ENCODE measurements around the gene PRKCE. TPM values are rescaled to one million over a fixed set of nuclear protein-coding genes. Genes with fewer than 3 reads are reported as not detected.

The PRKCE gene
- total RNA-seq, 1 donor = 12.5 TPM

DNA sequence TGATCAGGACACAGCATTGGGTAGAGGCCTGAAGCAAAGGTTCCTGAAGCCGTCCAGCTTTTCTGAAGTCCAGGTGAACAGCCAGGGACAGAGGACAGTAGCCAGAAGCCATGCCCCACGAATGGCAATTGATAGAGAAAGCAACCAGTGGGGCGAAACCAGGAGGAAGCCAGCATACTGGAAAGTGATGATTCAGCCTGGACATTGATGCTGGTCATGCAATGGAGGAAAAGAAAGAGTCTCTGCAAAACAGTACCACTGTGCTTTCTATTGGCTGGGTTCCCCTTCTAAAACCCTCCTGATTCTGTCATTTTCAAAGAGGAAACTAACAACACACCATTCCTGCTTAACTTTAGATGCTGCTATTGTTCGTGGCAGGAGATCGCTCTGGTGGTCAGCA is 424.4 kb downstream of the PRKCE start:
- TF ChIP-seq, protein P1, sequence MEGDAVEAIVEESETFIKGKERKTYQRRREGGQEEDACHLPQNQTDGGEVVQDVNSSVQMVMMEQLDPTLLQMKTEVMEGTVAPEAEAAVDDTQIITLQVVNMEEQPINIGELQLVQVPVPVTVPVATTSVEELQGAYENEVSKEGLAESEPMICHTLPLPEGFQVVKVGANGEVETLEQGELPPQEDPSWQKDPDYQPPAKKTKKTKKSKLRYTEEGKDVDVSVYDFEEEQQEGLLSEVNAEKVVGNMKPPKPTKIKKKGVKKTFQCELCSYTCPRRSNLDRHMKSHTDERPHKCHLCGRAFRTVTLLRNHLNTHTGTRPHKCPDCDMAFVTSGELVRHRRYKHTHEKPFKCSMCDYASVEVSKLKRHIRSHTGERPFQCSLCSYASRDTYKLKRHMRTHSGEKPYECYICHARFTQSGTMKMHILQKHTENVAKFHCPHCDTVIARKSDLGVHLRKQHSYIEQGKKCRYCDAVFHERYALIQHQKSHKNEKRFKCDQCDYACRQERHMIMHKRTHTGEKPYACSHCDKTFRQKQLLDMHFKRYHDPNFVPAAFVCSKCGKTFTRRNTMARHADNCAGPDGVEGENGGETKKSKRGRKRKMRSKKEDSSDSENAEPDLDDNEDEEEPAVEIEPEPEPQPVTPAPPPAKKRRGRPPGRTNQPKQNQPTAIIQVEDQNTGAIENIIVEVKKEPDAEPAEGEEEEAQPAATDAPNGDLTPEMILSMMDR (IDR thresholded peaks at IDR 0.05; ENCODE audit: insufficient read depth, low read length) = no peak
- no peak for DNase-seq (ENCODE audit: low read depth)
- H3K4me3 ChIP-seq (ENCODE audit: low read depth, low read length) = no peak overlapping the region

DNA sequence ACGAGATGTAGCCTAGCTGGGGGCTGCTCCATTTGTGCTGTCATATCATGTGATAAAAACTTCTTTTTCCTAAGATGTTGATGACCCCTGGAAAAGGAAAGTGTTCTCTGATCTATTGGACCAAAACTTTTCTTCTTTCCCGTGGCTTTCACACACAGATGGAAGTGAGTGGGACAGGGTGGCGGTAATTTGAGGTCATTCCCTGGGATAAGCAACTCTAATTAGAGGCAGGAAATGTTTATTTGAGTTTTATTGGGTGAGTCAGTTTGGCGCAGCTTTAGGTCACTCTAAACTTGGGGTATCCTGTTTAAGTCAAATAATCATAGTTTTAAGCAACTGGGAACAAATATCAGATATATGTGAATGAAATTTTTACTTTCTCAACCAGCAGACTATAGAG is 424.8 kb downstream of the PRKCE start:
- no peak for DNase-seq (ENCODE audit: low read depth)
- TF ChIP-seq, protein P1 (IDR thresholded peaks at IDR 0.05; ENCODE audit: insufficient read depth, low read length) = no peak
- no peak overlapping the region for H3K4me3 ChIP-seq (ENCODE audit: low read depth, low read length)

DNA sequence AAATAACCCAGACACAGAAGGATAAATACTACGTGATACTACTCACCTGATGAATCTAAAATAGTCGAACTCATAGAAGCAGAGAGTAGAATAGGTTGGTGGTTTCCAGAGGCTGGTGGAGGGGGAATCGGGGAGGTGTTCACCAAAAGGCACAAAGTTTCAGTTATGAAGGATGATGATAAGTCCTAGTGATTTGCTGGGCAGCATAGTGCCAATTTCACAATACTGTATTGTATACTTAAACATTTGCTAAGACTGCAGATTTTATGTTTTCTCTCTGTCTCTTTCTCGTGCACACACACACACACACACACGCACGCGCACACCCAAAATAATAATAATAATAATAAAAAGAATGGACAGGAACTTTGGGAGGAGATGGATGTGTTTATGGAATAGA is 425.4 kb downstream of the PRKCE start:
- H3K4me3 ChIP-seq (ENCODE audit: low read depth, low read length) = no peak overlapping the region
- DNase-seq (ENCODE audit: low read depth) = no peak
- TF ChIP-seq, protein P1 (IDR thresholded peaks at IDR 0.05; ENCODE audit: insufficient read depth, low read length) = no peak

DNA sequence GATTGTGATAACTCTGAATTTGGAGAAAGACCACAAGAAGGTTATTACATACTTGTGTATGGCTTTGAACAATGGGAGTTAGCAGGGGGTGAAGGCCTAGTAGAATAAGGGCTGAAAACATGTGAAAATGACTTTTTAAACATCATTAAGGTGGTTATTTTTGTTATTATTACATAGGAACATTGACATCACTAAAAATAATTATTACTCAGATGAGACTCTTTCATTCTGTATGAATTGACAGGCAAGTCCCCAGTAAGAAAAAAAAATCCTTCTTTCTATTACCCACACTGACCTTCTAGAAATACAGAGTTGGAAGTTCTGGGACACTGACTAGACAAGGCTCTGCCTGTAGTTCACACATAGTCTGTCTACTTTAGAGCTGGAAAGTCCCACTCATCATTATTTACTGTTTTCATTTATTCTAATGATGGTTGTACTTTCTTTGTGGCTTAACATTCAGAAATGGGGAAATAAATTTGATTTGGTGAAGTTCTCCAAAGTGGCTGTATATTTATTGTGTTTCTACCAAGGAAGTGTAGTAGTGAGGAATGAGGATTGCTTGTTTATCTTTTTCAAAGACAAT is 426.1 kb downstream of the PRKCE start:
- H3K4me3 ChIP-seq (ENCODE audit: low read depth, low read length) = no peak overlapping the region
- DNase-seq (ENCODE audit: low read depth) = no peak
- TF ChIP-seq, protein P1 (IDR thresholded peaks at IDR 0.05; ENCODE audit: insufficient read depth, low read length) = no peak

DNA sequence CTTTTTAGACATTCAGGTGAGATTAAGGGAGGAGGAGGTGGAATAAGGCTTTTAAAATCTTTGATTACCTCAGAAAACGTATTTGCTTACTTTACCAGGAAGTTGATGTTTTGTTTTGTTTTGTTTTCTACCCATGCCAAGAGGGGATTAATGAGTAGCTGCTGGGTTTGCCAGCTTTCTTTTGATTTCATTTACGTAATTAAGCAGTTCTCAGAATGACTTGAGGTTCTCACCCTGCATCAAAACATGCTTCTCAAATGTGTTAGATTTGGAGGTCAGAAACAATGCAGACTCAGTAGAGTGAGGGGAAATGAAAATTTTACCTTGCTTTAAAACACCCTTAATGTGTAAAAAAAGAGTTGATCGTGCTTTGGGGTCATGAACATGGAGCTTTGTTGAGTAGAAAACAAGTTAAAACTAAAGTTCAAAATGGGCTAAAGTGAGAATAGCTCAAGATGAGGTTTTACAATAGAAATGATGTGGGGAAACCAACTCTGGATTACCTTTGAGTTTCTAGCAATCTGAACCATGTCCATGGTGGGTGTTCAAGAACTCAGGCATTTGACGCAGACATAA is 428.6 kb downstream of the PRKCE start:
- DNase-seq (ENCODE audit: low read depth) = no peak
- H3K4me3 ChIP-seq (ENCODE audit: low read depth, low read length) = no peak overlapping the region
- TF ChIP-seq, protein P1 (IDR thresholded peaks at IDR 0.05; ENCODE audit: insufficient read depth, low read length) = no peak

DNA sequence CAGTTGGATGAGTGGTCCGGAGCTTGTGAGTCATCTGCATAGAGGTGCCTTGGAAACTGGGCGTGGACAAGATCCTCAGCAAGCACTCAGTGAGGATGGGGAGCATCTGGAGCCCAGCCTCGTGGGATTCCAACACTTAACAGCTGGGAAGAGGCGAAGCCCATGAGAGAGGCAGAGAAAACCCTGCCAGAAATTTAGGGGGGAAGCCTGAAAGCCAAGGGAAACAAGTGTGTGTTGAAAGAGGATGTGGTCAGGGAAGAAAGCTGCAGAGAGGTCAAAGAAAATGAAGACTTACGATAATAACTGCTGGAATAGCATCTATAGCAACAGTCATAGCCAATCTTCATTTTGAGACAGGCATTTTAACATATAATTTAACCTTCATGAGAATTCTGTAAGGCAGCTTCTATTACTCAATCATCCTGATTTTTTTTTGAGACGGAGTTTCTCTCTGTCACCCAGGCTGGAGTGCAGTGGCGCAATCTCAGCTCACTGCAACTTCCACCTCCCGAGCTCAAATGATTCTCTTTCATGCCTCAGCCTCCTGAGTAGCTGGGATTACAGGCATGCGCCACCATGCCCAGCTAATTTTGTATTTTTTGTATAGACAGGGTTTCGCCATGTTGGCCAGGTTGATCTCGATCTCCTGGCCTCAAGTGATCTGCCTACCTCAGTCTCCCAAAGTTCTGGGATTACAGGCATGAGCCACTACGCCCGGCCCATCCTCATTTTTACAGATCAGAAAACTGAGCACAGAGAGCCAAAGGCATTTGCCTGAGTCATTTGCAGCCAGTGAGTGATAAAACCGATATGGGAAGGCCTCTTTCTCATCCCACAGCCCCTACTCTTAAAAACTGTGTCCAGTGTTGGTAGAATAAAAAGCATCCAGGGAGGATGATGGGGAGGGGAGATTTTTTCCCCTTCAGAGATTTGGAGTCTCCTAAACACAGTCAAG is 431.3 kb downstream of the PRKCE start:
- TF ChIP-seq, protein P1 (IDR thresholded peaks at IDR 0.05; ENCODE audit: insufficient read depth, low read length) = no peak
- peak; percentile 91 for DNase-seq (ENCODE audit: low read depth)
- no peak overlapping the region for H3K4me3 ChIP-seq (ENCODE audit: low read depth, low read length)

Measured in fibroblast of the aortic adventitia (primary cell).